HG02840 (cell line): ENCODE measurements around the gene OSCP1.
A peak's percentile ranks its signal among the peaks of the same experiment; 100 is the strongest.

Experiments
- ATAC-seq: cut with Tn5 transposase; IDR thresholded peaks from one replicate; pipeline ENCODE4 v1.9.1; 2021; ENCODE audit warnings: mild to moderate bottlenecking, moderate library complexity, moderate number of reproducible peaks; ENCODE audit not compliant: unreplicated experiment, low FRiP score

The OSCP1 gene

DNA sequence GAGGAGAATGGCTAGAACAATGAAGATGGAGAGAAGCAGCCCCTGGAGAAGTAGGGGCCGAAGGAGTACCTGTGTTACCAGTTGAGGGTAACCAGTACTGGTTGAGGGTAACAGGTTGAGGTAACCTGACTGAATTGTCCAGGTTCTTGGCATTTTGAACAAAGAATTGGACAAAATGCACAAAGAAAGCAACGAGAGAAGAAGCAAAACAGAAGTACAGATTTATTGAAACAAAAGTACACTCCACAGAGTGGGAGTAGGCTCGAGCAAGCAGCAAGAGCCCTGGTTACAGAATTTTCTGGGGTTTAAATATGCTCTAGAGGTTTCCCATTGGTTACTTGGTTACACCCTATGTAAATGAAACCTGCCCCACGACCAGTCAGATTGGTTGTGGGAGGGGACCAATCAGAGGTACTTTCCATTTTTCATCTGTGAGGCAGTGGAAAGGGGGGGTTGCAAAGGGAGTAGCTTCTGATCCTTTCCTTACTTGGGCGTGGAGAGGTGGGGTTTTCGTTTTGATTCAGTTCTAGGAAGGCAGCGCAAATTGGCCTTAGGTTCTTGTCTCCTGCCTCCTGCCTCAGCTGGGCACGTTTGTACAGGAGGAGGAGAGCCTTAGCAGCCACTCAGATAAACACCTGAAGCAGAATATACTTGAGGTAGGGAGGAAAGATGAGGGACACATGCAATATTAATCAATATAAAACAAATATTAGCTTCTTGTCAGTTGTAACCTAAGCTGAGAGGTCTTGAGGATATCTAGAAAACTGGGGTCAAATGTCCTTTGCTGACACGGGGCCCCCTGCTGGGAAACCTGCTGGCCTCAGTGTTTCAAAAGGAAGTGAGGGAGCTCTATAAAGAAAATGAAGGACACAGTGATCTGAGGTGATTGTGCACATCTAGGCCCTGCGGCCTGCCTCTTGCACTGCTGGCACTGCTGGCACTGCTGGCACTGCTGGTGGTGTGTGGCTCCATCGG, 38.3 kb downstream of the OSCP1 start:
- no peak for ATAC-seq

DNA sequence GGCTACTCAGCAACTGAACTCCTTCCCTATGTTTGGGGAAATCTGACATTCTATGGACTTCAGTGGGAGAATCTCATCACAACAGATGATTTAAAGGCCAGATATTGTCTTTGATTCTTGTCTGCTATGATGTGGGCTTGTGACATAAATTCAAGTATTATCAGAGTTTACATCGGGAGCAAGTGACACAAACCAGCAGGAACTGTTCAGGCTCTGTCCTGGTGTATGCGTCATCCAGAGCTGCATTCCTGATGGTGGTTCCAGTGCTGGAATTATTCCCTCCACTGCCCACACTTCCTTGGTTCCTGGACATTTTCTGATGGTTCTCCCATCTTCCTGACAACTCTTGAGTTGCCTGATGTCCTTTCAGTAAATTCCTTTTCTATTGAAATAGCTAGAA, 41.8 kb downstream of the OSCP1 start:
- no peak for ATAC-seq

DNA sequence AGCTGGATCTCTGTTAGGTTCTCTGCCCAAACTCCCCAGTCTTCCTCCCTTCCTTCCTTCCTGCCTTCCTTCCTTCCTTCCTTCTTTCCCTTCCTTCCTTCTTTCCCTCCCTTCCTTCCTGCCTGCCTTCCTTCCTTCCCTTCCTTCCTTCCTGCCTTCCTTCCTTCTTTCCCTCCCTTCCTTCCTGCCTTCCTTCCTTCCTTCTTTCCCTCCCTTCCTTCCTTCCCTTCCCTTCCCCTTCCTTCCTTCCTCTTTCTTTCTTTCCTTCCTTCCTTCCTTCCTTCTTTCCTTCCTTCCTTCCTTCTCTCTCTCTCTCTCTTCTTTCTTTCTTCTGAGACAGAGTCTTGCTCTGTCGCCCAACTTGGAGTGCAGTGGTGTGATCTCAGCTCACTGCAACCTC, 43.8 kb downstream of the OSCP1 start:
- ATAC-seq = no peak

DNA sequence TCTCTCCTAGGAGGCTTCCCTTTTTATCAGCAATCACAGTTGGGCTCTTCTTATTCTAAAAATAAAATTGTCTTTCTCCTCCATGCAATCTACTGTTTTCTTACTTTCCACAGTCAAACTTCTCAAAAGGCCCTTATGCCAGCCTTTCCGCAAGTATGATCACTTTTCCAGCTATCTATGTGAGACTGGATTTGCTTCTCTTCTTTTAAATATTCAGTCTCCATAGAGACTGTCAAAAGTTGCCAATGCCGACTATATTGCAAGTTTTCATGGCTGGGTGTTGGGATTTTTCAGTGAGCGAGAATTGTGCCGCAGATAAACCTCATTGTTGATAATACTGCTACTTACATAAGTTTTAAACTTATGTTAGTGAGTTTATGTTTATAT, 47.8 kb downstream of the OSCP1 start:
- no peak for ATAC-seq

DNA sequence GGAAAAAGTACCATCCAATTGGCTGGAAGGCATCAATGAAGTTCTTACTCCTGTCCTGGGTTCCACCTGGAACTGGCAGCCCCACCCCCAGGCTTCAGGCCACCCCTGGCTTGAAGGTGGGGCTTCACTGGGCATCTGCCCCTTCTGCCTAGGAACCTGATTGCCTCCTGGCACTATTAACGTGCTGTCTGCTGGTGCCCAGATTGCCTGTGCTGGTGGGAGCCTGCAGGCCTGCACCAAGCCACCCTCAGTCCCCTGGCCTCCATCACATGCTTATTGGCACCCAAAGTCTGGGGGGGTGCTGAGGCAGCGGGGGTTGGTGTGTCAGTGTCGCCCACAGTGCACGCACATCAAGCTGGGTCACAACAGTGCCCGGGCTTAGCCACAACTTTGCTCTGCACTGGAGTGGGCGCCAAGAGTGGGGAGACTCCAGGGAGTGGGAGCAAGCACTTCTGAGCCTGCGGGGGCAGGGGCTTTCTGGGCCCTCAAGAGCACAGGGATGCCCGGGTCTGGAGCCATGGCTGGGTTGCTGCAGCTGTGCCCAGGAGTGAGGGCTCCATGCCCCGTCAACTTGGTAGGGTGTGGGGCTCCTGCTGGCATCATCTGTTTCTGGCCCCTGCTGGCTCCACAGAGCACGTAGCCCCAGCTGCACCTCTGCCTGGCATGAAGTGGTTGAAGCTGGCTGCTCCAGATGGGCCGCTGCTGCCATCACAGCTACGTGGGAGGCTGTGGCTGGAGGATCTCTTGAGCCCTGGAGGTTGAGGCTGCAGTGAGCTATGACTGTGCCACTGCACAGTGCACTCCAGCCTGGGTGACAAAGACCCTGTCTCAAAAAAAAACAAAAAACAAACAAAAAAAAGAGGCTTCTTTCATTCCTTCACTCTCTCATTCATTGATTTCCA, 48.4 kb downstream of the OSCP1 start:
- no peak for ATAC-seq

DNA sequence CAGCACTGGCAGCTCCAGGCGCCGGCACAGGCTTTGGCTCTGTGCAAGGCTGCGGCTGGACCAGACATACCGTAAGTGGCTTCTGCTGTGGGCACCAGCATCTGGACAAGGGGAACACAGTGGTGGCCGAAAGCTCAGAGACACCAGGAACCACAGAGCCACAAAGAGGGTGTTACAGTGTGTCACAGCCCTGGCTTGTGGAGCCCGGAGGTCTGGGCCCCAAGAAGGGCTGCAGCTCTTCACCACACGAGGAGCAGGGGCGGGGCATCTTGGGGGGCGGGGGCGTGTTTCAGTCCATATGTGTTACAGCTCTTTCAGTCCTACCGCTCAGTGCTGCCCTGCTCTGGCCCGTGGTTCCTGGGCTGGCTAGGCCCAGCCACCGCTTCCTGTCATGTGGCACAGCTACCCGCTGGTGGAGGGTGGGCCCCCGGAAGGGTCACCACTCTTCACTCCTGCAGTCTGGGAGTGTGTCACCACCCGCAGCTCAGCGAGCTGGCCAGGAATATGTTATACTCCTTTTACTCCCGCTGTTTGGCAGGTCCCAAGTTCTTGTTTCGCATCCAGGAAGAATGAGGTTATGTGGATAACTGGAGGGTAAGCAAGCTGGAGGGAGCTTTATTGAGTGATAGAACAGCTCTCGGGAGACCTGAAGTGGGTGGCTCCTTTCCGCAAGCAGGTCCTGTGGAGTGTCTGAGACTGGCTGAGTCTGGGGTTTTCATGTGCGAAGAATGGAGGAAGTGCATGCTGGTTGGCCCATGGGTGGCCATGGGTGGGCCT, 49.2 kb downstream of the OSCP1 start:
- ATAC-seq = no peak

DNA sequence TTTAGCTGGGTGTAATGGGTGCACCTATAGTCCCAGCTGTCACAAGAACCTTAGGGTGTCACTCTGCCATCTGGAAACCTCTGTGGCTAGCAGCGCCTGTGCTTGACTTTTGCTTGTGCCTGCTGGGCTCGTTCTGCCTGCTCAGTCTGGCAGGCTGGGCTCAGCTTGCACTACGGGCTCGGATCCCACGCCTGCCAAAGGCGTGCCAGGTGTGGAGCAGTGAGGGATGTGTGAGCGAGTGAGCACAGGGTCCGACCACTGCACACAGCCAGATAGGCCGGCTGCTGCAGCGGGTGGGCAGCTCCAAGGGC, 49.8 kb downstream of the OSCP1 start:
- no peak for ATAC-seq

DNA sequence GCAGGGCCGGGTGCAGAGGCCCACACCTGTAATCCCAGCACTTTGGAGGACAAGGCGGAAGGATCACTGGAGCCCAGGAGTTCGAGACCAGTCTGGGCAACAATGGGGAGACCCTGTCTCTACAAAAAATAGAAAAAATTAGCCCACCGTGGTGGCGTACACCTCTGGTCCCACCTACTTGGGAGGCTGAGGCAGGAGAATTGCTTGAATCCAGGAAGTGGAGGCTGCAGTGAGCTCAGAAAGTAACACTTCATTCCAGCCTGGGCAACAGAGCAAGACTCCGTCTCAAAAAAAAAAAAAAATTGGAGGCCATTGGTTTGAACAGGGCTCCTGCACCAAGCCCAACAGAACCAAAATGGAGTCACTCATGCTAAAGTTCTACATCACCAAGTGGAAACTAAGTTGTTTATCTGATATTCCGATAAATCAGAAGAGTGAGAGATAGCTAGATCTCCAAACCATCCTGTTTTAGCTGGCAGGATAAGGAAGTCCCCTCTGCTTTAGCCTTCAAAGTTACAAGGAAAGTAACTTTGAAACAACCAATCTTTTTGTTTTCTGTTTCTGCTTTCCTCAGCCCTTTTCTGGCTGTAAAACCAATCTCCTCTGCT, 51.8 kb downstream of the OSCP1 start:
- ATAC-seq = no peak

DNA sequence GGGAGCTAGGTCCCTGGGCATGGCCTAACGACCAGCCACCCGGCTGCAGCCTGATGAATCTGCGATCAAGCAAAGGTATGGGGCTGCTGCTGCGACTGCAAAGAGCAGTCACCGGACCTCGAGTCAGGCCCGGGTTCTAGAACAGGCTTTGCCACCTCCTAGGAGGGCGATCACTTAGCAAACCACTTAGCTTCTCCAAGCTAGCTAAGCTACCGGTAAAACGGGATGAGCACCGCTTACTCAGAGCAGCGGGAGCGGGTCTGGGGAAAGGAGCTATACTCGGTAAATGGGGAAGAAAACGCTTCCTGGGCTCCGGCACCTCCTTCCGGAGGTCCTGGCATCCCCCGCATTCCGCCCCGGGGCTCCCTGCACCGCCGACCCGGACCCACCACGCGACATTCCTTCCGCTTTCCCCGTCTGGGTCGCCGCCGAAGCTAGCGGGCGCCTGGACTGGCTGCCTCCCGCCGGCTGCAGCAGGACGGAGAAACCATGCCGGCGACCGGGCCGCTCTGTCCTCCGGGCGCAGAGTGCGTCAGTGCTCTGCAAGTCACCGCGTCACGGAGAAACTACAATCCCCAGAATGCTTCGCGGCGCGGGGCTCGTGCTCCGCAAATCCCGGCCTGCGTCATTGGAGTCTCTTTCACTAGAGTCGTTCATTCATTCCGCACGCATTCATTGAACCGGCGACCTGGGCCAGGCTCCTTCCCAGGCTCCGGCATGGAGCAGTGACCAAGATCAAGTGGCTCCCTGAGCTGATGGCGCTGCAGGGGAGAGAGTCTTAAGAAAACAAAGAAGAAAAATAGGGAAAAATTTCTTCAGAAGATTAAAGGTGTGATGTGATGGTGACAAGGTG, 52.6 kb downstream of the OSCP1 start, which contains the start of gene LSM10:
LSM10 (minus strand) TSS at position 531 of the 853 bp plus-strand sequence. CDS start 3,779 bp downstream, outside the sequence.
- peak; percentile 88 for ATAC-seq

DNA sequence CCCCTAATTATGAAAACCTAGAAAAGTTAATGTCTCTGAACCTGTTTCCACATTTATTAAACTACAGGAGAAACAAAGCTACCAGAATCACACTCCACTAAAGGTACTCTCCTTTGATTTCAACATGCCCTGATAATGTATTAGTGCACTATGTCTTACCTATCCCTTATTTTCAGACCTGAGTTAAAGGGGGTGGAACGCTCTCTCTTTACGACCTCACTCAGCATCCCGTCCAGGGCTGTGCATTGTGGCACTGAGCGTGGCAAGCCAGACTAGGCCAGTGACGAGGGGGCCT, 53.2 kb downstream of the OSCP1 start:
- peak; percentile 17 for ATAC-seq

DNA sequence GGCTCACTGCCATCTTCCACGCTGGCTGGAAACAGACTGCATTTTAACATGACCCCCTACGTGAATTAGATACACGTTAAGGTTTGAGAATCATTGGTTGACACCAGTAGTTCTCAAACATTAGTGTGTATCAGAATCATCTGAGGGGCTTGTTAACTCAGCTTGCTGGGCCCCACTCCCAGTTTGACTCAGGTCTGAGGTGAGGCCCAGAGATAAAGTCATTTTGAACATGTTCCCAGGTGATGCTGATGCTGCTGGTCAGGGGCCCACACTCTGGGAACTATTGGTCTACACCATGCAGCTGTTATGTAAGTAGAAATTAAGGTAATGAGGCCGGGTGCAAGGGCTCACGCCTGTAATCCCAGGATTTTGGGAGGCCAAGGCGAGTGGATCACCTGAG, 53.9 kb downstream of the OSCP1 start:
- no peak for ATAC-seq

DNA sequence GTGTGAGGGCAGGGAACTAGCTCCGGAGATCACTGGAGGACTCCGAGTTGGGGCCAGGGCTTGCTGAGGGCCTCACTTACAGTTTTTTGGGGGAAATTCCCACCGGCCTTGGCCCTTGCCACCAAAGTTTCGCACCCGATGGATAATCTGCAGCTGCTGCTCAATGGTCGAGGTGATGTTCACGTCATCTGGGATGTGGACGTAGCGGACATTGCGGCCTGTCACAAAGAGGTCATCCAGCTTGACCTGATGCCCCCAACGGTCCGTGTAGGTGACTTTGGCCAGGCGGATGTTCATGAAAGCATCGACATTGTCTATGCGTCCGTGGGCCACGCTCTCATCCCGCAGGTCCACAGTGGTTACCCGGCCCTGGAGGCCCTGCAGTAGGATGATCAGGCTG, 56.6 kb downstream of the OSCP1 start:
- no peak for ATAC-seq

DNA sequence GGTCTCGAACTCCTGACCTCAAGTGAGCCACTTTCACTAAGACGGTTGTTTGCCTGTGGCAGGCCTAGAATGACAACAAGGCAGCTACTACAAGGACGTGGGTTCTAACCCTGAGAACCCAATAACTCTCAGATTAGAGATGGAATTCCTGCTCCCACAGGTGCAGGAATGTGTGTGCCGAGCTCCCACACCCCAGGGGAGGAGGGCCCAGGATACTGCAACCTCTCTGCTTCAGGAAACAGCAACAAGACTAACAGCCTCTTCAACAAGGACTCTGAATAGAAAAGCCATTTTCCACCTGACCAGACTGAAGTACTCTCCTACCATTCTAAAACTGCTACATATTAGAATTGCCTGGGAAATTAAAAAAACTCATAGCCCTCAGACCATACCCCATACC, 57.4 kb downstream of the OSCP1 start:
- no peak for ATAC-seq

DNA sequence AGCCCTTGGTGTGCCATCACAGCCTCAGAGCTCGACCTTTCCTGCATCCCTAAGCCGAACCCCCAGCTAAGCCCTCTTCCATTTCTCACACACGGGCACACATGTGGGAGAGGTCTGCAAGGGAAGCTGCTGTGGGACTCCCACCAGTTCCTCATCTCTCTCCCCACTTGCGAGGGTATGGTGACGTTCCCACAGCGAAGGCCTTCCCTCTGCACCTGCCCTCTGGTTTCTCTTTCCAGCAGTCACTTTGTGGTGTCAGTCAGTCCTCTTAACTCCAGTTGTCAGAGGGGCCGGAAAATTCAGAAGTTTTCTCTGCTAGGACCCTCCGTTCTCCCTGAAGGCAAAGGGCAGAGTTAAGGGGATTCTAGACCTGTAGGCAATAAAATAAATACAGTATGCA, 59.0 kb downstream of the OSCP1 start:
- ATAC-seq = no peak

DNA sequence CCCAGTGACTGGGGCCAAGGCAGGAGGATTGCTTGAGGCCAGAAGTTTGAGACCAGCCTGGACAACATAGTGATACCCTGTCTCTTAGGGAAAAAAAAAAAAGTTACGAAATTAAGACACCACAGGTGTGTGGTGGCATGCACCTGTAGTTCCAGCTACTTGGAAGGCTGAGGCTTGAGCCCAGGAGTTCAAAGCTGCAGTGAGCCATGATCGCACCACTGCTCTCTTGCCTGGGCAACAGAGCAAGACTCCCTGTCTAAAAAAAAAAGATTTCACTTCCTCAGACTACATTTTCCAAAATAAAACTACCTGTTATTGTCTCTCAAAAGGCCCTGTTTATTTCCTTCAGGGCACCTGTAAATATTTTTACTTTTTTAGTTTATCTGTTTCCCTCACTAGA, 59.8 kb downstream of the OSCP1 start:
- ATAC-seq = no peak

DNA sequence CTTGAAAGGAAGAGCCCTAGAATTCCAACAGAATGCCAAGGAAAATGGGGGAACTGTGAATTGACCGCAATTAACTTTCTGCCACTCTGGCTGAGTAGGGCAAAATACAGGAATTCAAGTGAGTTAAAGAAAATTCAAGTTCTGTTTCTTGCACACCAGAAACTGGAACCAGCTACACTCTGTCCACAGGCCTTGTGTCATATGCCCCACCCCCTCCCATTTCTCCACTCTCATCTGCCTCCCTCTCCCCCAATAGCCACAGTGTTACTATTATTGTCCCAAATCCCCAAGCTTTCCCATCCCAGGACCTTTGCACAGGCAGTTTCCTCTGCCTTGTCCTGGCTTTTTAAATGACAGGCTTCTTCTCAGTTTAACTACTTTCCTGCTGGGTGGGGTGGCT, 60.3 kb downstream of the OSCP1 start:
- no peak for ATAC-seq

DNA sequence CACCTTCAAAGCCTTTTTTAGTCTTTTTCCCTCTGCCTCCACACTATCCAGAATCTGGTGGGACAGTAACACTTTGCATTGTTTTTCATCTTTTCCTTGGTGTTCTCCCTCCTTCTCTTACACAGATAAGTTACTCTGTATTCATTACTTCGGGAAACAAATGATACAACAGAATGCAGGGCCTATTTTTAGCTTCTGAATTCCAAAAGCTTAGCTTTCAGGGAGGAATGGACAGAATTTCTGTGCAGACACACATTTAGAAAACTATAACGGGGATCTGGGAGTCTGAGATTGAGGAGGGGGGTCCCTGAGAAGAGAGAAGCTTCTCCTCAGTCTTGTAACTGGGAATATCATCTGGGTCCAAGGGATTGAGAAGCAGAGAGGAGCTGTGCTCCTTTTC, 61.0 kb downstream of the OSCP1 start:
- ATAC-seq = no peak

DNA sequence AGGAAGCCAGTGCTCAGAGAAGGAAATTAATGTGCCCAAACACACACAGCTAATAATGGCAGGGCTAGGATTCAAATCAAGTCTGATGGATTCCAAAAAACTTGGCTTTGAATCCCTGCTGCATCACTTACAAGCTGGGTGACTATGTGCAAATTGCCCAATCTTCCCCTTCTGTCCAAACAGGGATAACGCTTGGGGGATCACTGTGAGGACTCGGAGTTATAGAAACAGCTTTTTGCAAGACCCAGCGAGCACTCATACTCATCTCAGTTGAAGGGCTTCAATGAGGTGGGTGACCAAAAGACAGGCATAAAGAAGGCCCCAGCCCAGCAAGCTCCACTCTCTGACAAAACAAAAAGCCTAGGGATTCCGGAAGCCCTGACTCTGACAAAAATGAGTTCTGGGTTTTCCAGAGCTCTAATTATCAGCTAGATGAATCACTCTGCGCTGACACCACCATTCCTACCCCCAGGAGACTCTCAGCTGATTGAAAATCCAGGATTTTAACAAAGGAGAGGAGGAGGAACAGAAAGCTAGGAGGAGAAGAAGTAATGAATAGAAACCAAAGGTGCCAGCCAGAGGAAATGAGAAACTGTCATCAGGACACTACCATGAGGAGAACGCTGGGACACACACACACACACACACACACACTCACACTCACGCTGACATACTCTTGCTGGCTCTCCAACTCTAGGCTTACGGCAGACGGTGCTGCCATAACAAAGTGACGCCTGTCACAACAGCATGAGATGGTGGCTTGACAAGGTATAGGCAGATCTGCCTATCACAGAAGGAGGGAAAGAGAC, 62.9 kb downstream of the OSCP1 start:
- ATAC-seq = no peak
